WI38 (cell line): ENCODE data around the gene CRMP1.

ENCODE experiments used
- H3K4me3 ChIP-seq: 2 replicates; pipeline ENCODE4 v1.5.1; 2011; ENCODE audit warnings: low read depth, mild to moderate bottlenecking, control low read depth, low read length
- CTCF ChIP-seq: IDR thresholded peaks from 2 replicates; pipeline ENCODE4 v1.5.1; 2012; ENCODE audit warnings: low read depth, mild to moderate bottlenecking, control low read depth, low read length

Gene CRMP1

GRCh38 chr4:5774416-5775036 is 118.4 kb downstream of the CRMP1 start:
- H3K4me3 ChIP-seq: no peak overlapping the region
- no peak for TF ChIP-seq CTCF

- TF ChIP-seq CTCF: no peak
- H3K4me3 ChIP-seq: no peak overlapping the region
Observed at GRCh38 chr4:5773271-5773555, 119.7 kb downstream of the CRMP1 start.

- no peak for TF ChIP-seq CTCF
Observed at GRCh38 chr4:5772528-5773270, 120.2 kb downstream of the CRMP1 start.

More at GRCh38 chr4:5772528-5773270, 120.2 kb downstream of the CRMP1 start:
- no peak overlapping the region for H3K4me3 ChIP-seq
